Upper lobe of right lung (tissue), 1 donor: ENCODE measurements around the gene KLF13. TPM values are rescaled to one million over a fixed set of nuclear protein-coding genes. Genes with fewer than 3 reads are reported as not detected.

Experiments used
- ATAC-seq: fragments of 200-7000 bp; cut with Tn5 transposase; one replicate; pipeline ENCODE4 v1.9.1; 2020; ENCODE audit warnings: mild to moderate bottlenecking, moderate library complexity
- DNase-seq: peaks from one replicate; pipeline ENCODE4 v3.0.0-alpha.2; 2020
- H3K27ac ChIP-seq: fragments of 200-600 bp; one replicate; pipeline ENCODE4 v1.8.0; 2022
- H3K27me3 ChIP-seq: fragments of 200-600 bp; one replicate; pipeline ENCODE4 v1.8.0; 2022; ENCODE audit warnings: mild to moderate bottlenecking
- H3K36me3 ChIP-seq: fragments of 200-600 bp; one replicate; pipeline ENCODE4 v1.8.0; 2022
- H3K4me1 ChIP-seq: fragments of 200-600 bp; one replicate; pipeline ENCODE4 v1.8.0; 2022
- H3K4me3 ChIP-seq: fragments of 200-600 bp; one replicate; pipeline ENCODE4 v1.8.0; 2022; ENCODE audit warnings: mild to moderate bottlenecking
- H3K9me3 ChIP-seq: fragments of 200-600 bp; one replicate; pipeline ENCODE4 v1.8.0; 2022
- intact Hi-C: fragments of 100-400 bp; cut with DNase I; formaldehyde crosslinking; loops from one replicate; pipeline ENCODE4 v1.11.0; 2022
- total RNA-seq: library from RNA; stranded (reverse); fragmentation: NEBNext Ultra II Directional; extraction: Animal tissue kit (Norgen Biotek cat#: 25700); gene quantifications from one replicate; pipeline ENCODE4 v1.2.1, GENCODE V29; 2021
- TF ChIP-seq, protein P1 (sequence below): fragments of 200-600 bp; IDR thresholded peaks from one replicate; pipeline ENCODE4 v1.8.0; 2022; ENCODE audit warnings: antibody characterized with exemption
- donor health status: DM: no; HTN: yes; CAD: no; lungs with severe emphysema.

Gene KLF13
- total RNA-seq, 1 donor from 2014 or later, result 176 TPM

DNA sequence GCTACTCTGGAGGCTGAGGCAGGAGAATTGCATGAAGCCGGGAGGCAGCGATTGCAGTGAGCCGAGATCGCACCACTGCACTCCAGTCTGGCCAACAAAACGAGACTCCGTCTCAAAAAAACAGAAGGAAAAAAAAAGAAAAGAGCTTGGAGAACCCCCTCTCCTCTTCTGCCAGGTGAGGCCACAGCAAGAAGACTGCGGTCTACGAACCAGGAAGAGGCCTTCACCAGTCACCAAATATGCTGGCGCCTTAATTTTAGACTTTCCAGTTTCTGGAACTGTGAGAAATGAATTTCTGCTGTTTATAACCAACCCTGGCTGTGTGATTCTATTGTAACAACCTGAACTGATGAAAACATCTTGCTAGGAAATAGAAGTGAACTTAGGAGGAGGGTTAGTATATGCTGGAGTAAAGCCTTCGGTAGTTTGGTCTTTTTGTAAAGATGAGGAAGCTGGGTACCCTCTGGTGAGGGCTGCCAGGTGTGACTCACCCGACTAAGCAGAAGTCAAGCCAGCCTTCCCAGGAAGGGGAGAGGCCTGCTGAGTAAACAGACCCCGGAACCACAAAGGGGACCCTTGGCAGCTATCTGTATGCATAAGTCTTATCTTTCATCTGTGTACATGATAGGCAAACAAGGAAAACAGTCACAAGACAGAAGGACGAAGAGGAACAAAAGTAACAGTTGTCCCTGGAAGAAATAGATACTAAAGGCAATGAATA is 78.7 kb downstream of the KLF13 start:
- H3K36me3 ChIP-seq, result no peaks in the 10 kb centered on the region
- H3K4me3 ChIP-seq, result no peak overlapping the region
- DNase-seq (no peak), ATAC-seq (peak; percentile 52)
- TF ChIP-seq, protein P1, sequence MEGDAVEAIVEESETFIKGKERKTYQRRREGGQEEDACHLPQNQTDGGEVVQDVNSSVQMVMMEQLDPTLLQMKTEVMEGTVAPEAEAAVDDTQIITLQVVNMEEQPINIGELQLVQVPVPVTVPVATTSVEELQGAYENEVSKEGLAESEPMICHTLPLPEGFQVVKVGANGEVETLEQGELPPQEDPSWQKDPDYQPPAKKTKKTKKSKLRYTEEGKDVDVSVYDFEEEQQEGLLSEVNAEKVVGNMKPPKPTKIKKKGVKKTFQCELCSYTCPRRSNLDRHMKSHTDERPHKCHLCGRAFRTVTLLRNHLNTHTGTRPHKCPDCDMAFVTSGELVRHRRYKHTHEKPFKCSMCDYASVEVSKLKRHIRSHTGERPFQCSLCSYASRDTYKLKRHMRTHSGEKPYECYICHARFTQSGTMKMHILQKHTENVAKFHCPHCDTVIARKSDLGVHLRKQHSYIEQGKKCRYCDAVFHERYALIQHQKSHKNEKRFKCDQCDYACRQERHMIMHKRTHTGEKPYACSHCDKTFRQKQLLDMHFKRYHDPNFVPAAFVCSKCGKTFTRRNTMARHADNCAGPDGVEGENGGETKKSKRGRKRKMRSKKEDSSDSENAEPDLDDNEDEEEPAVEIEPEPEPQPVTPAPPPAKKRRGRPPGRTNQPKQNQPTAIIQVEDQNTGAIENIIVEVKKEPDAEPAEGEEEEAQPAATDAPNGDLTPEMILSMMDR, result no peak
- peaks cover 4% of the 10 kb centered on the region for H3K9me3 ChIP-seq
- H3K27ac ChIP-seq, result no peak overlapping the region
- intact Hi-C loops, result no loop called here
- no peaks in the 10 kb centered on the region for H3K27me3 ChIP-seq
- H3K4me1 ChIP-seq, result no peaks in the 10 kb centered on the region

DNA sequence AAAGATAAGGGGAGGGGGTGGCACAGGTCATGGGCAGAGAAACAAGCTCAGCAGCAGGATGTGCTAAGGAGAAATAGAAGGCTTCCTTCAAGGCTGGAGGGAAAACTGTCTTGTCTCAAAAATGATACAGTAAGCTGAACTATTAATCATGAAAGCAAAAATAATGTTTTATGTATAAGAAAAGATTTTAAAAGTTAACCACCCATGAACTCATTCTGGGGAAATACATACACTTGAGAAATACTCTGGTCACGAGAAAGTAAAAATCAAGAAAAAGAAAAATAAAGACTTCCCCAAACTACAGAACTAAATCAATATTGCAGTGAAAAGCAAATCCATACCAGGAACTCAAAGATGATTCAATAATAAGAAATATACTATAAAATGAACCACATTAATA is 80.7 kb downstream of the KLF13 start:
- no peaks in the 10 kb centered on the region for H3K4me1 ChIP-seq
- H3K36me3 ChIP-seq, result no peaks in the 10 kb centered on the region
- TF ChIP-seq, protein P1, result no peak
- H3K9me3 ChIP-seq, result peaks cover 4% of the 10 kb centered on the region
- H3K27me3 ChIP-seq, result no peaks in the 10 kb centered on the region
- DNase-seq, result no peak
- no peak for ATAC-seq
- no peak overlapping the region for H3K27ac ChIP-seq
- H3K4me3 ChIP-seq, result no peak overlapping the region
- intact Hi-C loops, result no loop called here

DNA sequence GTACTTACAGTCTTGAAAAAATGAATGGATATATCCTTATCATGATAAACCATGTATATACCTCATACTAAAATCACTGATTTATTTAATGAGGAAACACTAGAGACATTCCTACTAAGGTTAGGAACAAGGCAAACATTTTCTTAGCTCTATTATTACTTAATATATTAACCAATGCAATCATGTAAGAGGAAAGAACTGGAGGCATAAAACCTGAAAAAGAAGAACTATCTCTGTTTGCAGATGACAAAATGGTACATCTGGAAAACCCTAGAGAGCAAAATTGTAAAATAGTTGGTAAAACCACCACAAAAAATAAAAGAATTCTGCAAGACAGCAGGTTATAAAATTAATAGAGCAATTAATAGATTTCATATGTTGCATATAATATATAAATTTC is 81.2 kb downstream of the KLF13 start:
- peak; percentile 26 for ATAC-seq
- H3K4me3 ChIP-seq, result no peak overlapping the region

DNA sequence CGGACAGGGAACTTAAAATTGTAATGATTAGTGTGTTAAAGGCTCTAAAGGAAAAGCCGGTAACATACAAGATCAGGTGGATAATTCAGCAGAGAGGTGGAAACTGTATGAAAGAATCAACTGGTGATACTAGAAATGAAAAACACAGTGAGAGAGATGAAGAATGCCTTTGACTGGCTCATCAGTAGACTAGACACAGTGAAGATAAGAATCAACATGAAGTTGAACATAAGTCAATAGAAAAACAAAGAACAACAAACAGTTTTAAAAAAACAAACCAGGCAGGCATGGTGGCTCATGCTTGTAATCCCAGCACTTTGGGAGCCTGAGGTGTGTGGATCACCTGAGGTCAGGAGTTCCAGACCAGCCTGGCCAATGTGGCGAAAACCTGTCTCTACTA is 82.1 kb downstream of the KLF13 start:
- intact Hi-C loops, result no loop called here
- no peak overlapping the region for H3K4me3 ChIP-seq
- H3K27me3 ChIP-seq, result no peaks in the 10 kb centered on the region
- no peak for DNase-seq
- peaks cover 4% of the 10 kb centered on the region for H3K9me3 ChIP-seq
- no peak for ATAC-seq
- TF ChIP-seq, protein P1, result no peak
- no peak overlapping the region for H3K27ac ChIP-seq
- no peaks in the 10 kb centered on the region for H3K36me3 ChIP-seq
- H3K4me1 ChIP-seq, result no peaks in the 10 kb centered on the region

More for the DNA sequence above, 81.2 kb downstream of the KLF13 start:
- no peaks in the 10 kb centered on the region for H3K27me3 ChIP-seq
- H3K4me1 ChIP-seq, result no peaks in the 10 kb centered on the region
- TF ChIP-seq, protein P1, result no peak
- H3K9me3 ChIP-seq, result peaks cover 4% of the 10 kb centered on the region
- intact Hi-C loops, result no loop called here
- H3K27ac ChIP-seq, result no peak overlapping the region
- no peak for DNase-seq
- no peaks in the 10 kb centered on the region for H3K36me3 ChIP-seq

DNA sequence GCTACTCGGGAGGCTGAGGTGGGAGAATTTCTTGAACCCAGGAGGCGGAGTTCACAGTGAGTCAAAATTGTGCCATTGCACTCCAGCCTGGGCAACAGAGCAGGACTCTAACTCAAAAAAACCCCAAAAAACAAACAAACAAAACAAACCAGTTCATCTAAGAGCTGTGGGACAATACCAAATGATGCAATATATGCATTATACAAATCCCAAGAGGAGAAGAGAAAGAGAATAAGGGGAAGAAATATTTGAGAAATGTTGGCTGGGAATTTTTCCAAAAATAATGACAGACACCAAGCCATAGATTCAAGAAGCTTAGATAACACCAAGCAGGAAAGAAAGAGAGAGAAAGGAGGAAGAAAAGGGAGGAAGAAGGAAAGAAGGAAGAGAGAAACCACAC is 82.5 kb downstream of the KLF13 start:
- H3K36me3 ChIP-seq, result no peaks in the 10 kb centered on the region
- ATAC-seq (no peak), DNase-seq (no peak)
- no peak overlapping the region for H3K27ac ChIP-seq
- TF ChIP-seq, protein P1, result no peak
- H3K4me3 ChIP-seq, result no peak overlapping the region
- no peaks in the 10 kb centered on the region for H3K27me3 ChIP-seq
- no peaks in the 10 kb centered on the region for H3K4me1 ChIP-seq
- intact Hi-C loops, result no loop called here
- H3K9me3 ChIP-seq, result peaks cover 4% of the 10 kb centered on the region
